HepG2 (cell line): ENCODE results near the gene TMTC2.

ENCODE experiments used
- ATF4 ChIP-seq, 2 experiments: fragments of 450-650 bp in 1 of 2; sonication (generic) in 1 of 2; formaldehyde crosslinking; IDR thresholded peaks; 2 replicates each; pipeline versions ENCODE4 v1.5.0 to v1.8.0; 2020 to 2022; ENCODE audit warnings: mild to moderate bottlenecking in 1 of 2, missing genetic modification reagents in 1 of 2
- FOSL1 ChIP-seq: sonication (generic); formaldehyde crosslinking; IDR thresholded peaks from 2 replicates; pipeline ENCODE4 v1.9.0; 2021; ENCODE audit warnings: missing genetic modification reagents, borderline replicate concordance
- RXRA ChIP-seq: sonication (generic); formaldehyde crosslinking; IDR thresholded peaks from 2 replicates; pipeline ENCODE4 v1.5.1; 2020; ENCODE audit warnings: missing genetic modification reagents
- ZNF816 ChIP-seq: sonication (generic); formaldehyde crosslinking; IDR thresholded peaks from 2 replicates; pipeline ENCODE4 v1.8.0; 2022; ENCODE audit warnings: missing genetic modification reagents, mild to moderate bottlenecking, borderline replicate concordance
- TF ChIP-seq, protein P1 (sequence below): sonication (generic); formaldehyde crosslinking; IDR thresholded peaks from 2 replicates; pipeline ENCODE4 v1.4.0; 2020; ENCODE audit warnings: missing genetic modification reagents, borderline replicate concordance

DNA sequence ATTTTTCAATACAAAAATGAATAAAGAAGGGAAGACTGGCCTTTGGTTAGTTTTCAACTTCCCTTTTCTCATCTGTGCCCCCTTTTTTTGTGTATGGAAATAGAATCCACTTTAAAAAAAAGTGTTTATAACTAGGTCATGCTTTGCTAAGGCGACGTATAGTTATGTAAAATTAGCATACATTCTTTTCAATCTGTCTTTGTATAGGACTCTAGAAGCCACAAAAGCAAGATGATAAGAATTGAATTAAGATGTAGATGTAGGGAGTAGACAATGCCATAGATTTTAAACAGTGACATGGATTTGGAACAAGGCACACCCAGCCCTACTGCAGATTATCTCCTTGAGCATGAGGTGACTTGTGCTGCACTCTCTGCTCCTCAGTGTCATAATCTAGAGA lies 354.3 kb downstream of the TMTC2 start:
- no peak for TF ChIP-seq RXRA (CRISPR knock-in tag)
- no peak for TF ChIP-seq ZNF816 (CRISPR knock-in tag)
- TF ChIP-seq, protein P1, sequence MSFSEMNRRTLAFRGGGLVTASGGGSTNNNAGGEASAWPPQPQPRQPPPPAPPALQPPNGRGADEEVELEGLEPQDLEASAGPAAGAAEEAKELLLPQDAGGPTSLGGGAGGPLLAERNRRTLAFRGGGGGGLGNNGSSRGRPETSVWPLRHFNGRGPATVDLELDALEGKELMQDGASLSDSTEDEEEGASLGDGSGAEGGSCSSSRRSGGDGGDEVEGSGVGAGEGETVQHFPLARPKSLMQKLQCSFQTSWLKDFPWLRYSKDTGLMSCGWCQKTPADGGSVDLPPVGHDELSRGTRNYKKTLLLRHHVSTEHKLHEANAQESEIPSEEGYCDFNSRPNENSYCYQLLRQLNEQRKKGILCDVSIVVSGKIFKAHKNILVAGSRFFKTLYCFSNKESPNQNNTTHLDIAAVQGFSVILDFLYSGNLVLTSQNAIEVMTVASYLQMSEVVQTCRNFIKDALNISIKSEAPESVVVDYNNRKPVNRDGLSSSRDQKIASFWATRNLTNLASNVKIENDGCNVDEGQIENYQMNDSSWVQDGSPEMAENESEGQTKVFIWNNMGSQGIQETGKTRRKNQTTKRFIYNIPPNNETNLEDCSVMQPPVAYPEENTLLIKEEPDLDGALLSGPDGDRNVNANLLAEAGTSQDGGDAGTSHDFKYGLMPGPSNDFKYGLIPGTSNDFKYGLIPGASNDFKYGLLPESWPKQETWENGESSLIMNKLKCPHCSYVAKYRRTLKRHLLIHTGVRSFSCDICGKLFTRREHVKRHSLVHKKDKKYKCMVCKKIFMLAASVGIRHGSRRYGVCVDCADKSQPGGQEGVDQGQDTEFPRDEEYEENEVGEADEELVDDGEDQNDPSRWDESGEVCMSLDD (CRISPR knock-in tag) = no peak
- no peak for TF ChIP-seq ATF4 (CRISPR knock-in tag; IDR thresholded peaks at IDR 0.05)
- no peak for TF ChIP-seq FOSL1
